ENCODE data around the gene COL8A2. TPM values are rescaled to one million over a fixed set of nuclear protein-coding genes. Genes with fewer than 3 reads are reported as not detected.

Gene COL8A2
- total RNA-seq, 1 donor from 2014 or later = 1.2 TPM

GRCh38 chr1:36114371-36114770 is 10.7 kb downstream of the COL8A2 start:
- DNase-seq = no peak
- Histone ChIP-seq H3K4me1 (peaks cover 8% of the 10 kb centered on the region), H3K9me3 (replicated peaks) (no peaks in the 10 kb centered on the region), H3K27ac (replicated peaks) (no peak overlapping the region), H3K4me3 (no peak overlapping the region), H3K27me3 (ENCODE audit: low read depth) (no peaks in the 10 kb centered on the region), H3K36me3 (no peaks in the 10 kb centered on the region)
- TF ChIP-seq, protein P1, sequence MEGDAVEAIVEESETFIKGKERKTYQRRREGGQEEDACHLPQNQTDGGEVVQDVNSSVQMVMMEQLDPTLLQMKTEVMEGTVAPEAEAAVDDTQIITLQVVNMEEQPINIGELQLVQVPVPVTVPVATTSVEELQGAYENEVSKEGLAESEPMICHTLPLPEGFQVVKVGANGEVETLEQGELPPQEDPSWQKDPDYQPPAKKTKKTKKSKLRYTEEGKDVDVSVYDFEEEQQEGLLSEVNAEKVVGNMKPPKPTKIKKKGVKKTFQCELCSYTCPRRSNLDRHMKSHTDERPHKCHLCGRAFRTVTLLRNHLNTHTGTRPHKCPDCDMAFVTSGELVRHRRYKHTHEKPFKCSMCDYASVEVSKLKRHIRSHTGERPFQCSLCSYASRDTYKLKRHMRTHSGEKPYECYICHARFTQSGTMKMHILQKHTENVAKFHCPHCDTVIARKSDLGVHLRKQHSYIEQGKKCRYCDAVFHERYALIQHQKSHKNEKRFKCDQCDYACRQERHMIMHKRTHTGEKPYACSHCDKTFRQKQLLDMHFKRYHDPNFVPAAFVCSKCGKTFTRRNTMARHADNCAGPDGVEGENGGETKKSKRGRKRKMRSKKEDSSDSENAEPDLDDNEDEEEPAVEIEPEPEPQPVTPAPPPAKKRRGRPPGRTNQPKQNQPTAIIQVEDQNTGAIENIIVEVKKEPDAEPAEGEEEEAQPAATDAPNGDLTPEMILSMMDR (IDR thresholded peaks at IDR 0.05; ENCODE audit: borderline replicate concordance) = no peak
- intact Hi-C loops (cut with micrococcal nuclease) = no loop called here

DNA sequence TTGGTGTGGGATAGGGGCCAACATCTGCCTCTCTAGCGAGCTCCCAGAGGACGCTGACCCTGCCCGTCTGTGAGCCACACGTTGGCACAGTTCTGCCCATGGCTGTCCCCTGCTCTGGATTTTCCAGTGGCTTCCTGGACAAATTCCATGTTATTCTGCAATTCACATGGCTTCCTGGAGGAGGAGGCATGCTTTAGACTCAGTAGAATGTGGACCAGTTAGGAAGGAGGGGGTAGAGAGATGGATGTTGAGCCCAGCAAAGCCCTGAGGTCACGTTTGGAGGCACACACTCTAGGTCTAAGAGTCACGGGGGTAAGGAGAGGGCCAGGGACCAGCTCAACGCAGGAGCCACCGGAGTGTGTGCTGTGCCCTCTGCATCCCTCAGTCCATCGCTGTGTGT is 12.2 kb downstream of the COL8A2 start:
- TF ChIP-seq, protein P1 (IDR thresholded peaks at IDR 0.05; ENCODE audit: borderline replicate concordance) = no peak
- intact Hi-C loops (cut with micrococcal nuclease) = no loop called here
- H3K27me3 ChIP-seq (ENCODE audit: low read depth) = no peaks in the 10 kb centered on the region
- H3K36me3 ChIP-seq = no peaks in the 10 kb centered on the region
- DNase-seq = no peak
- no peak overlapping the region for H3K4me3 ChIP-seq
- no peaks in the 10 kb centered on the region for H3K9me3 ChIP-seq (replicated peaks)
- no peak overlapping the region for H3K27ac ChIP-seq (replicated peaks)
- H3K4me1 ChIP-seq = peaks cover 8% of the 10 kb centered on the region

DNA sequence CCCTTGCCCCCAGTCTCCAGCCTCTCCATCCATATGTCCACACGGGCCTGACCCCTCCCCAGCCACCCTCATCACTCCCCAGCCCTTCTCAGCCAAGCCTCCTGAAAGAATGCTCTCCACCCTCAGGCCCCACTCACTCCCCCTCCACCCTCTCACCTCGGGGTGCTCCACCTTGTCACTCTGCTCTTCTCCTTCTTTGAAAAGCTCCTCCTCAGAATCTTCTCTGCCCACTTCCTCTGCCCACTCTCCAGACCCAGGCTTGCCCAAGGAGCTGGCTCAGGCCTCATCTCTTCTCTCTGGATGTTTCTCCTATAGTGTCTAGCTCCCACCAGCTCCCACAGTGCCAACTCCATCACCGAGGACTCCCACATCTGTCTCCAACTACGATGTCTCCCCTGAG is 13.9 kb downstream of the COL8A2 start:
- Histone ChIP-seq H3K4me3 (no peak overlapping the region), H3K27ac (replicated peaks) (no peak overlapping the region), H3K9me3 (replicated peaks) (no peaks in the 10 kb centered on the region), H3K4me1 (peaks cover 8% of the 10 kb centered on the region), H3K27me3 (ENCODE audit: low read depth) (no peaks in the 10 kb centered on the region), H3K36me3 (no peaks in the 10 kb centered on the region)
- TF ChIP-seq, protein P1 (IDR thresholded peaks at IDR 0.05; ENCODE audit: borderline replicate concordance) = no peak
- no peak for DNase-seq
- intact Hi-C loops (cut with micrococcal nuclease) = no loop called here

DNA sequence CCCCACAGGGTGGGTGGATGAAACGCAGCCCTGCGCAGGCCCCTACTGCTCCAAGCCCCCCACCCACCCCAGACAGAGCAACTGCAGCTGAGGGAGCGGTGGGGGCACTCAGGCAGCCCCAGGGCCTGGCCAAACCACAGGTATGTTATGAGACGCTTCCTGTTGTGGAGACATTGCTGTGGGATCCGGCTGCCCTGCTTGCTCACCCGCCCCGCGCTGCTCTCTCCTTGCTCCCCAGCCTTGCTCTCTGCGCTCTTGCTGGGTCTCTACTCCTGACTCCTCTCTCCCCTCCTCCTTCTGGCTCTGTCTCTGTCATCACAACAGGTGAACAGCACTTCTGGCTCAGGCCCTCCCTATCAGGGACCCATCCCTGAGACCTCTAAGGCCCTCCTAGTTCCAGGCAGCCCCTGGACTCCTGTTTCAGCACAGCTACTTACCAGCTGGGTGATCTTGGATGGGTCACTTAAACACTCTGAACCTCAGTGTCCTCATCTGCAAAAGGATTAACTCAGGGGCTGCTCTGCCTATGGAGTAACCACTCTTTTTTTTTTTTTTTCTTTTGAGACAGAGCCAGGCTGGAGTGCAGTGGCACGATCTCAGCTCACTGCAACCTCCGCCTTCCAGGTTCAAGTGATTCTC is 15.9 kb downstream of the COL8A2 start:
- TF ChIP-seq, protein P1 (IDR thresholded peaks at IDR 0.05; ENCODE audit: borderline replicate concordance) = no peak
- Histone ChIP-seq H3K9me3 (replicated peaks) (no peaks in the 10 kb centered on the region), H3K4me3 (no peak overlapping the region), H3K36me3 (no peaks in the 10 kb centered on the region), H3K27ac (replicated peaks) (no peak overlapping the region), H3K27me3 (ENCODE audit: low read depth) (no peaks in the 10 kb centered on the region), H3K4me1 (no peaks in the 10 kb centered on the region)
- no peak for DNase-seq
- intact Hi-C loops (cut with micrococcal nuclease) = no loop called here

DNA sequence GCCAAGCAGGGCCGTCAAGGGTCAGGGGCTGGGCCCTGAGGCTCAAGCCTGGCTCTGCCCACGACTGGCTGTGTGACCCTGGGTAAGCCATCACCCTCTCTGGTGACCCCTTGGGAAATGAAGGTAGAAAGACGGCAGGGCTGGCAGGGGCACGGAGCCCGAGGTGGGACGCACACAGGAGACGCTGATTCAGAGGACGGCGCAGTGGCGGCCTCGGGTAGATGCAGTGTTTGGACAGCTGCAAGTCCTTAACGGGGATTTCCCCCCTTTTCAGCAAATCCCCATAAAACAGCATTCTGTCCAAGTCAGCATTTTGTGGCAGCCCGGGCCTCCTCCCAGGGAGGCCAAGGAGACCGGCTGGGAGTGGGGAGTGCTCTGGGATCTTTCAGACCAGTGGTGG is 16.7 kb downstream of the COL8A2 start:
- no peaks in the 10 kb centered on the region for H3K4me1 ChIP-seq
- no peaks in the 10 kb centered on the region for H3K27me3 ChIP-seq (ENCODE audit: low read depth)
- H3K36me3 ChIP-seq = no peaks in the 10 kb centered on the region
- intact Hi-C loops (cut with micrococcal nuclease) = no loop called here
- TF ChIP-seq, protein P1 (IDR thresholded peaks at IDR 0.05; ENCODE audit: borderline replicate concordance) = no peak
- DNase-seq = no peak
- no peak overlapping the region for H3K4me3 ChIP-seq
- H3K9me3 ChIP-seq (replicated peaks) = no peaks in the 10 kb centered on the region
- no peak overlapping the region for H3K27ac ChIP-seq (replicated peaks)

All from left ventricle myocardium inferior (tissue), 1 donor.